Uterus (tissue), 4 donors: ENCODE data around the gene CYP3A4. TPM values are rescaled to one million over a fixed set of nuclear protein-coding genes. Genes with fewer than 3 reads are reported as not detected.
"Not testable (repeated sequence)": the region's sequence is repeated elsewhere in the genome, so short reads cannot be mapped to it uniquely, and the experiment has no call there.

Experiments
- DNase-seq, 2 donors: peaks; one replicate each; pipeline ENCODE4 v3.0.0-alpha.2; 2019 to 2020
- H3K27ac ChIP-seq, 2 donors: fragments of 200-600 bp; sonication (generic); 1 replicate in 1 of 2; 2 replicates in 1 of 2; pipeline ENCODE4 v1.5.1; 2016 to 2018
- H3K27me3 ChIP-seq, 2 donors: fragments of 200-600 bp; sonication (generic); one replicate each; pipeline ENCODE4 v1.5.1; 2018 to 2019; ENCODE audit warnings: control low read depth in 1 of 2
- H3K36me3 ChIP-seq, 2 donors: fragments of 200-600 bp; sonication (generic); one replicate each; pipeline ENCODE4 v1.5.1; 2019; ENCODE audit warnings: control low read depth in 1 of 2
- H3K4me1 ChIP-seq, 2 donors: fragments of 200-600 bp; sonication (generic); one replicate each; pipeline ENCODE4 v1.5.1; 2018 to 2019; ENCODE audit warnings: control low read depth in 1 of 2
- H3K4me3 ChIP-seq, 2 donors: fragments of 200-600 bp; sonication (generic); 1 replicate in 1 of 2; 2 replicates in 1 of 2; pipeline ENCODE4 v1.5.1; 2018 to 2019; ENCODE audit warnings: mild to moderate bottlenecking in 1 of 2
- H3K9me3 ChIP-seq, 2 donors: fragments of 200-600 bp; sonication (generic); one replicate each; pipeline ENCODE4 v1.5.1; 2019; ENCODE audit warnings: control low read depth in 1 of 2
- POLR2A ChIP-seq, 2 donors: fragments of 450-650 bp; IDR thresholded peaks; one replicate each; pipeline ENCODE4 v1.6.1; 2016; ENCODE audit warnings: antibody characterized with exemption in 2 of 2, mild to moderate bottlenecking in 1 of 2, moderate library complexity in 1 of 2
- intact Hi-C: fragments of 100-400 bp; cut with DNase I; formaldehyde crosslinking; loops from one replicate; pipeline ENCODE4 v1.15.1; 2023; ENCODE audit warnings: low total_unique reads
- total RNA-seq, 4 donors: library from RNA; depleted of rRNA in 3 of 4; stranded (reverse); fragments of >200 nt in 3 of 4; gene quantifications; one replicate each; pipeline versions ENCODE4 v1.1.0 to v1.2.4, GENCODE V29; 2014 to 2023
- TF ChIP-seq, protein P1 (sequence below), 4 experiments: fragments of 200-600 bp in 2 of 4; fragments of 450-650 bp in 2 of 4; sonication (generic) in 2 of 4; IDR thresholded peaks; one replicate each; pipeline ENCODE4 v1.5.1; 2016 to 2019; ENCODE audit warnings: antibody characterized with exemption in 4 of 4, mild to moderate bottlenecking in 2 of 4, moderate library complexity in 1 of 4
- donor health status: DM: yes; HTN: yes; CAD: no.

The CYP3A4 gene
- total RNA-seq, 4 donors from 2014 or later = 0.18 TPM; not detected in 3

DNA sequence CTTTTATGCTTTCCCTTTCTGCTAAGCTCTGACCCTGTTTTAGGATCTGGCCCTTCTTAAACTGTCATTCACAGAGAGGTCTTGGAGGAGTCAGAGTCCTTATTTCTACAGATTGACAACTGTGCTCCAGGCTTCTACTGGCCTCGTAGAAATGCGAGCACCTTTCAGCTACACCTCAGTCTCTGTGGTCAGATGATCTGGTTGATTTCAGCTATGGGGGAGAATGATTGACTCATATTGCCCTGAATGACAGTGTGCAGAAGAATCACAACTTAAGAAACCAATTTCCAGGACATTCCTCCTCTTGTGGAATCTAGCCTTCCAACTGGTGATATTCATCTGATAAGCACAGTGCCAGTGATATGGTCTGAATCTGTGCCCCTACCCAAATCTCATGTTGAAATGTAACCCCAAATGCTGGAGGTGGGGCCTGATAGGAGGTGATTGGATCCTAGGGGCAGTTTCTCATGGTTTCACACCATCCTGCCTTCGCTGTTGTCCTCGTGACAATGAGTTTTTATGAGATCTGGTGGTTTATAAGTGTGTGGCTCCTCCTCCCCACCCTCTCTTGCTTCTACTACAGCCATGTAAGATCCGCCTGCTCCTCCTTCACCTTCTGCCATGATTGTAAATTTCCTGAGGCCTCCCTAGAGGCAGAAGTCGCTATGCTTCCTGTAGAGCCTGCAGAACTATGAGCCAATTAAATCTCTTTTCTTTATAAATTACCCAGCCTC is 35.0 kb downstream of the CYP3A4 start:
- no peak overlapping the region for H3K27ac ChIP-seq
- H3K27me3 ChIP-seq = no peaks in the 10 kb centered on the region
- no peak for TF ChIP-seq POLR2A (IDR thresholded peaks at IDR 0.05)
- TF ChIP-seq, protein P1, sequence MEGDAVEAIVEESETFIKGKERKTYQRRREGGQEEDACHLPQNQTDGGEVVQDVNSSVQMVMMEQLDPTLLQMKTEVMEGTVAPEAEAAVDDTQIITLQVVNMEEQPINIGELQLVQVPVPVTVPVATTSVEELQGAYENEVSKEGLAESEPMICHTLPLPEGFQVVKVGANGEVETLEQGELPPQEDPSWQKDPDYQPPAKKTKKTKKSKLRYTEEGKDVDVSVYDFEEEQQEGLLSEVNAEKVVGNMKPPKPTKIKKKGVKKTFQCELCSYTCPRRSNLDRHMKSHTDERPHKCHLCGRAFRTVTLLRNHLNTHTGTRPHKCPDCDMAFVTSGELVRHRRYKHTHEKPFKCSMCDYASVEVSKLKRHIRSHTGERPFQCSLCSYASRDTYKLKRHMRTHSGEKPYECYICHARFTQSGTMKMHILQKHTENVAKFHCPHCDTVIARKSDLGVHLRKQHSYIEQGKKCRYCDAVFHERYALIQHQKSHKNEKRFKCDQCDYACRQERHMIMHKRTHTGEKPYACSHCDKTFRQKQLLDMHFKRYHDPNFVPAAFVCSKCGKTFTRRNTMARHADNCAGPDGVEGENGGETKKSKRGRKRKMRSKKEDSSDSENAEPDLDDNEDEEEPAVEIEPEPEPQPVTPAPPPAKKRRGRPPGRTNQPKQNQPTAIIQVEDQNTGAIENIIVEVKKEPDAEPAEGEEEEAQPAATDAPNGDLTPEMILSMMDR (IDR thresholded peaks at IDR 0.05) = no peak
- DNase-seq = no peak
- intact Hi-C loops = no loop called here
- no peaks in the 10 kb centered on the region for H3K9me3 ChIP-seq
- H3K4me1 ChIP-seq = no peaks in the 10 kb centered on the region
- no peaks in the 10 kb centered on the region for H3K36me3 ChIP-seq
- no peak overlapping the region for H3K4me3 ChIP-seq

DNA sequence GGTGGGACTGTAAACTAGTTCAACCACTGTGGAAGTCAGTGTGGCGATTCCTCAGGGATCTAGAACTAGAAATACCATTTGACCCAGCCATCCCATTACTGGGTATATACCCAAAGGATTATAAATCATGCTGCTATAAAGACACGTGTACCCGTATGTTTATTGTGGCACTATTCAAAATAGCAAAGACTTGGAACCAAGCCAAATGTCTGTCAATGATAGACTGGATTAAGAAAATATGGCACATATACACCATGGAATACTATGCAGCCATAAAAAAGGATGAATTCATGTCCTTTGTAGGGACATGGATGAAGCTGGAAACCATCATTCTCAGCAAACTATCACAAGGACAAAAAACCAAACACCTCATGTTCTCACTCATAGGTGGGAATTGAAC is 37.1 kb downstream of the CYP3A4 start:
- H3K36me3 ChIP-seq, H3K4me1 ChIP-seq, H3K27ac ChIP-seq, H3K27me3 ChIP-seq, DNase-seq, H3K4me3 ChIP-seq, H3K9me3 ChIP-seq, intact Hi-C loops: not testable (repeated sequence)

DNA sequence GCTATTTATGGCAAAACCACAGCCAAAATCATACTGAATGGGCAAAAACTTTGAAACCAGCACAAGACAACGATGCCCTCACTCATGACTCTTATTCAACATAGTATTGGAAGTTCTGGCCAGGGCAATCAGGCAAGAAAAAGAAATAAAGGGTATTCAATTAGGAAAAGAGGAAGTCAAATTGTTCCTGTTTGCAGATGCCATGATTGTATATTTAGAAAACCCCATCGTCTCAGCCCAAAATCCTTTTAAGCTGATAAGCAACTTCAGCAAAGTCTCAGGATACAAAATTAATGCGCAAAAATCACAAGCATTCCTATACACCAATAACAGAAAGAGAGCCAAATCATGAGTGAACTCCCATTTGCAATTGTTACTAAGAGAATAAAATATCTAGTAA is 38.6 kb downstream of the CYP3A4 start:
- H3K27ac ChIP-seq, H3K9me3 ChIP-seq, intact Hi-C loops, H3K36me3 ChIP-seq, DNase-seq, H3K27me3 ChIP-seq, H3K4me1 ChIP-seq, H3K4me3 ChIP-seq: not testable (repeated sequence)

DNA sequence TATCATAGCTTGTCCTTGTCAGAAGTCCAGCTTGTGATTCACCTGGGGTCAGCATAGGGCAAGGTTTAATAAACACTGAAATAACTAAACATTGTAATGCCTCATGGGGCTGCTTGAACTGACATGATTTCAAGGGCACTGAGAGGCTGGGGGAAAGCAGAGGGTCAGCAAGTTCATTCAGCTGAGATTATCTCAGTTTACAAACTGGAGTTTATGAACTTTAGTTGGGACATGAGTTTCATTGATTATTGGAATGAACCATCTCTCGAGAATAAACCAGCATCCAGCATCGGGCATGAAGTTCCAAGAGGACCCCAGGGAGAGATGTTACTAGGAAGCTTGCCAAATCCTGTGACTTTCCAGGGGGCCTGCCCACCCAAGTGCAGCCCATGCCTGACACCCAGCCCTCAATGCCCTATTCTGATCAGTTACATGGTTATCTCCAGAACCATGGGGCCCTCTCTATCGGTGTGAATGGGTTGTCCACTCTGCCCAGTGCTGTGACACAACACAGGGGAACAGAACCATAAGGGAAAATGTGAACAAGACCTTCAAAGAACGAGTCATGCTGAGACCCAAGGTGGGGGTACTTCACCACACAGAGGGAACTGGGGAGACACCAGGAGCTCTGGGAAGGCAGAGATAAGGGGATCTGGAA is 41.1 kb downstream of the CYP3A4 start:
- intact Hi-C loops = no loop called here
- Histone ChIP-seq H3K27me3 (no peaks in the 10 kb centered on the region), H3K36me3 (no peaks in the 10 kb centered on the region), H3K4me1 (no peaks in the 10 kb centered on the region), H3K27ac (no peak overlapping the region), H3K4me3 (no peak overlapping the region), H3K9me3 (no peaks in the 10 kb centered on the region)
- DNase-seq = no peak
- TF ChIP-seq, protein P1 (IDR thresholded peaks at IDR 0.05) = no peak
- TF ChIP-seq POLR2A (IDR thresholded peaks at IDR 0.05) = no peak

DNA sequence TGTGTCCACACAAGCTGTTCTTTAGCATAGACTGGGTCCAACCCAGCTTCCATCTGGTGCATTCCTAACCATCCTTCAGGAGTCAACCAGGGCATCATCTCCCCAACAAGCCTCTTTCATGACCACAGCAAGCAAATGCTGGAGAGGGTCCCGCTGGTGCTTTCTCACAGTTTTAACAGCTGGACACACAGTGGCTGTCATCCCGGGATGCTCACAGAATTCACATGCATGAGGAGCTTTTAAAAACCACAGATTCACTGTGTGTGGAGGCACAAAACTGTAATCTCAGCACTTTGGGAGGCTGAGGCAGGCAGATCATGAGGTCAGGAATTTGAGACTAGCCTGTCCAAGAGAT is 42.6 kb downstream of the CYP3A4 start:
- Histone ChIP-seq H3K9me3 (no peaks in the 10 kb centered on the region), H3K4me1 (no peaks in the 10 kb centered on the region), H3K36me3 (no peaks in the 10 kb centered on the region), H3K27ac (no peak overlapping the region), H3K27me3 (no peaks in the 10 kb centered on the region), H3K4me3 (no peak overlapping the region)
- intact Hi-C loops = no loop called here
- TF ChIP-seq POLR2A (IDR thresholded peaks at IDR 0.05) = no peak
- TF ChIP-seq, protein P1 (IDR thresholded peaks at IDR 0.05) = no peak
- DNase-seq = no peak

DNA sequence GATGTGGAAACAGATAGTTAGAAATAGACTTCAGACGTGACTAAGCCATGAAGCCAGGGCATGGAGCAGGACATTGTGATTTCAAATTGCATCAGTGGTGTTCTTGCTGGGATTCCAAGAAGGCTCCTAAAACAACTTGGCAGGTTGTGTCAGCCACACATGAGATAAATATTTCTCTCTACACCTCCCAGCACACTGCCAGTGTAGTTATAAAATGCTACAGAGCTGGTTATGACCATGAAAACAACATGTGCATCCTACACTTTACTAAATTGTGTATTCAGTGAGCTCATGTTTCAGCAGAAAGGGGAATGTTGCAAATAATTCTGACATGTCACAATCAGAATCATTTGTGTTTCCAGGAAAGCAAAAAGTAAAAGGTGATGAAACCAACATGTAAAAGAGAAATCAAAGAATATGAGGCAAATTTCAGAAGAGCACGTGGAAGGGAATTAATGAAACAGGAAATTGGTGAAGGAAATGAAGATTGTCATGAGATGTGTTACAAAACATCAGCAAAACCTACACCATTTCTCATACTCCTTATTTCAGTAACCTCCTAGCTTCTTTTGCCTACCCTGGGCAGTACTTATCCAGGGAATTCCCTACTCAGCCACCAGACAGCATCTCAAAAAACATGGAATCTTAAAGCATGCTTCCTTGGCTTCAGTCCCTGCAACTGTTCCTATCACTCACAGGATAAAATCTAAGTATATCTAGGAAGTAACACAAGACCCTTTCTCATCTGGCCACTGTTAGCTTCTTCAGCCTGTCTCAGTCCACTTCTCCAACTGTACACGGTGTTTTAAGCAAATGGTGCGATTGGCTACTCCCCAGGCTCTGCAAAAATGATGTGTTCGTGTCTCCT is 43.2 kb downstream of the CYP3A4 start:
- Histone ChIP-seq H3K4me1 (no peaks in the 10 kb centered on the region), H3K4me3 (no peak overlapping the region), H3K27me3 (no peaks in the 10 kb centered on the region), H3K9me3 (no peaks in the 10 kb centered on the region), H3K27ac (no peak overlapping the region), H3K36me3 (no peaks in the 10 kb centered on the region)
- TF ChIP-seq, protein P1 (IDR thresholded peaks at IDR 0.05) = no peak
- TF ChIP-seq POLR2A (IDR thresholded peaks at IDR 0.05) = no peak
- no peak for DNase-seq
- intact Hi-C loops = no loop called here
